ENCODE data around the gene CD9.

CD9 gene

DNA sequence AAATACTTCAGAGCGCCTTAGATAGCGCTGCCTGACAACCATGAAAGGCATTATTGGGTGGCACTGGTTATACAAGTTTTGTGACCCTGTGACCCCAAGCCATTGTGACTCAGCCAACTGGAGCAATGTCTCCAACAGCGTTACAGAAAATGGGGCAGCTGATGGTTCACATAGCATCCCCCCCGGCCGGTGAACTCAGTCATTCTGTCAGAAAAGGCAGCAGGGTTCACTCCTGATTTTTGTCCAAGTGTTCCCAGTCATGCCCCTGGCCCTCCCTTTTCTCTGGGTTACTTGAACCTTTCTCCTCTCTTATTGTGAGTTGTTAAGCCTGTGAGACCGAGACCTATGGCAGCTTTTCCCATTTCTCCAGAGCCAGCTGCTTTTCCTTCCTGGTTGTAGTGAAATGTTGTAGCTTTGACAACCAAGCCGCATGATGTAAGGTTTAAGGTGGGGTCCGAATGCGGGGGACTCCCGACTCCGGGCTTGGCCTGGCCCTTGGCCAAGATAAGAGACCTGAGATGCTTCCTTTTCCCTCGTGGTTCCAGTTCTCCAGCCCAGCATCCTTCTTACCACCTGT is 22.0 kb downstream of the CD9 start:
- no peak for DNase-seq

DNA sequence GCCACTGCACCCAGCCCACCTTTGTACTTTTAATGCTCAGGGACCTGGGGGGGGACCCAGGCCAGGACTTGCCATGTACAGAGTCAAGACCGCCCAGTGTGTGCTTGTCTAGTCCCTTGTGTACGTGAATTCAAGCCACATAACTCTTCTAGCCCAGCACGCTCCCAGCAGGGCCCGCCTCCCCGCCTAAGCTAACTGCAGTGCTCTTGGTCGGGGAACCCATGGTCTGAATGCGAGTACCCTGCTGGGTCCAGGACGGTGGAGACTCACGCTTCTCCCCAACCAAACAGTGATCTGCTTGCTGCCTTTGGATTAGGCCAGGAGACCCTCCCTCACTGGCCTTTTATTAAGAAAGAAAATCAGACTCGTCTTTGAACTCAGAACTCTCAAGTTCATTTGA is 23.3 kb downstream of the CD9 start:
- no peak for DNase-seq

DNA sequence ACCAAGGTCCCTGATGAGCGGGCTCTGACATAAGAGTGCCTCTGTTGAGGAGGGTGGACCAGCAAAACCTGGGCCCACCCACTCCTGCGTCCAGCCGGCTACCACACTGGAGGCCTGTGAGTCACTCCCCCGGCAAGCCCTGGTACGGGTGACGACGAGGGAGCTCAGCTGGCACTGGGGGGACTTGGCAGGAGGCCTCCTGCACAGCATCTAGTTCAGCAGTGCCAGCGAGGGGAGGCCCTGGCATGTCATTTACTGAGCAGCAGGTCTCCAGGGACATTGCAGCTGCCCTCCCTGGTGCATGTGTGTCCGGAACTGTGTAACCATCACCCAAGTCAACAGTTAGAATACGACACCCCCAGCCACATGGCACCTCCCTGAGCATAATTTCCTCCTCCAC is 24.4 kb downstream of the CD9 start:
- no peak for DNase-seq

DNA sequence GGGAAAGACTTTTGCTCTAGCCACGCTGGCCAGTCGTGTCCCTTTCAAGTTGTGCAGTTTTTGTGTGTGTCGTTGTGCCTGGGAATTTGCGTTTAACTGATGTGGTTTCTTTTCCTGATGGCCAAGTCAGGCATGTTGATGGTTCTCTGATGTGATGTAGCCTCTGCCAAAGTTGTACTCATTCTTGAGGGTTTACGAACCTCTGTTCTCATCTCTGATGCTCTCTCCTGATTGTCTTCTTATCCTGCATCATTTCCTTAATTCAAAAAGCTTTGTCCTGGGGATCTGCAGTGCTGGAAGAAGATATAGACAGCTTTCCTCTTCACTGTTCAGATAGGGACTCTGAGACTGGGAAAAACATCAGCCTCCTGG is 25.4 kb downstream of the CD9 start:
- DNase-seq: no peak

DNA sequence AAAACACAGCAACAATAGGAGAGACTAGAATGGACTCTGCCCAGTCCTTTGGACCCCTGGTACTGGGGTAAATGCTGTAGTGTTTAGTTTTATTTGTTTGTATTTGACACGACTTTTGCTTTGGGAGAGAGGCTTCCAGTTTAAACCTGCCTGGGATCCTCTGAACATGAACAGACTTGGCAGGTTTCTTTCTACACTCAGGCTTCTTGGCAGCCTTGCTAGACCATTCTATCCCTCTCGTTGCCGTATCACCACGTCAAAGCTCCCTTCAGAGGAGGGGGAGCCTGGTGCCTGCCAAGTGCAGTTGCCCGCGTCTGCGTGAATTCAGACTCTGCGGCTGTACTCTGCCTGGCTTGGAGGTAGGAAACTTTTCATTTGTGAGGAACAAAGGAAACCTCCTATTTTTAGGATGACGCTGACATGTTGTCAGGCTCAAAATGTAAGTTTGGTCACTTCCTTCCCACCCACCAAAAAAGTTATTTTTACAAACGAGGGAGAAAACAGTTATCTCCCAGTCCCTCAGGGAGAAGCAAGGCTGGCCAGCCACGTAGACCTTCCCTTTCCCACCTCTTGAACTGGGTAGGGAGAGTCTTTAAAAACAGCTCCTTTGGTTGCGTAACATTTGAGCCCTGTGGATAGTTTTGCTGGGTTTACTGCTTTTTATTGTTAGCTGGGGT is 25.9 kb downstream of the CD9 start:
- DNase-seq: no peak

DNA sequence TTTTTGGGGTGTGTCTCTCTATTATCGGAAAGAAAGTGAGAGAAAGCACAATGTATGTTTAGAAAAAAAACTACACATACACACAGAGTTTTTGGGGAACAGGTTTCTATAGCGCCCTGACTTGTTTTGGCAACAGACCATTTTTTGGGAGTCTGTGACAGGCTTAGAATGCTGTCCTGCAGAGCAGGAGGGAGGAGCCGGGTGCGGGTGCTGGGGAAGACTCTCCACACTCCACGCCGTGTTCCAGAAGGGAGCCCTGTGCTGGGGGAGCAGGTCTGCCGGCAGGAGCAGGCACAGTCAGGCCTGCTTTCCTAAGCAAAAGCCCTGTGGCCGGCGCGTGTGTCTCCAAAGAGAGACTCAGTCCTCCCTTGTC is 26.5 kb downstream of the CD9 start:
- no peak for DNase-seq

DNA sequence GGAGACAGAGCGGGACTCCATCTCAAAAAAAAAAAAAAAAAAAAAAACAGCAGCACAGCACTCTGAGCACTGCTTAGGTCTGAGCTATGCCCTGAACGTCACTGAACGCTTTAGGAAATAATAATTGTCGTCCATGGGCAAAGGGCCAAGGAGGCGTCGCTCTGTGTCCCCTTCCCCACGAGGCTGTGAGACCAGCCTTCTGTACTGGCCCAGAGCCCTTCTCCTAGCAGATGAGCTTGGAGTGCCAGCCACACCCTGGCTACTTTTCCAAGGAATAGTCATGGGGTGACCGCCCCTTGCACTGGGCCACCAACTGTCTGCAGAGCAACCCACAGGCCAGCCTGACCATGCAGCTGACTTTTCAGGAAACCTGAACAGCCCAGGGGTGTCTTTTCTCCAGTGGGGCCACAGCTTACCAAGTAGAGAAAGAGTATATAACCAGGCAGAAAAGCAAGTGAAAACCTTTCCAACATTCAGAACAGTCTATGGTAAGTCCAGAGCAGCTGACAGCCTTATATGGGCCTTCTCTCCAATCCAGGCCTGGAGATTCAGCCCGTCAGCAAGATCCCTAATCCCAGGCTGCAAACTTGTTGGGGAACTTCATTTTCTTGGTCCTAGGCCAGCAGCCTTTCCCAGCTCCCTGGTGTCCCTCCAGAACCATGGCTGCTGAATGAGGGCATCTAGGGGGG is 28.5 kb downstream of the CD9 start:
- DNase-seq: no peak

DNA sequence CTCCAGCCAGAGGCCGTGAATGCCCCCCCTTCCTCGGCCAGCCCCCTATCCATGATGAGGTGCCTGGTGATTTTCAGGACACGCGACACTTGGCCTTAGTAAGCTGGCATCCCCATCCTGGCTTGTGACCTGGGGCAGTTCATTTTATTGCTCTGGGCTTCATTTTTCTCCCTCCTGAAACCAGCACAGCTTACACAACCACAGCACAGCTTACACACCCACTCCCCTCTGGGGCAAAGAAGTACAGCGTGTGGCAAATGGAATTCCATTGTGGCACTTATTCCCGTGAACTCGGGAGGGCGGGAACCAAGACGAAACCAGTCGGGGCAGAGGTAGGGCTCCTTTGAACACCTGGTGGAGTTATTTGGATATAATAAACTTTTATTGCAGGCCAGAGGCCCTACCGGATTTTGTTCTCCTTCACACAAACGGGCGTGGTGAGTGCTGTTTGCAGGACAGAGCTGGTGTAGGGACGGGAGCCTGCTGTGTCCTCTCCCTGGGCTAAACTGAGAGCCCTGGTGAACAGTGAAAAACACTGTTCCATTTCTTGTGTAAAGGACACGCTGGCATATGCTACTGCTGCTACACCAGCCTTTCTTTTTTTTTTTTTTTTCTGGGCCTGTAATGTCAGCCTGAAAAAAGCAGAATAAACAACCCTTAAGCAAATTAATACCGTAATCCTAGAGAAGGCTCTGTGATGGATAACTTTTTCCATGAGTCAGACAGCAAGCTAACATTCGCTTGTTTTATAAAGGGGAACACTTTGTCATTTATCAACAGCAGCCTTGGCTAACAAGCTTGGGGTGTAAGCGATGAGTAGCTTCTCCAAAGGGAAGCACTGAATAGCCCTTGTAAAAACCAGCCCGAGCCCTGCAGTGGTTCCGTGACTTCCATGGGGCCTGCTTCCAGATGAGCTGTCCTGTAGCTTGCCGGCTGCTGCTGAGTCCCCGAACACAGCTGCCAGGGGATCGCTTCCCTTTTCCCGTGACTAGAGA is 29.3 kb downstream of the CD9 start:
- DNase-seq: no peak

DNA sequence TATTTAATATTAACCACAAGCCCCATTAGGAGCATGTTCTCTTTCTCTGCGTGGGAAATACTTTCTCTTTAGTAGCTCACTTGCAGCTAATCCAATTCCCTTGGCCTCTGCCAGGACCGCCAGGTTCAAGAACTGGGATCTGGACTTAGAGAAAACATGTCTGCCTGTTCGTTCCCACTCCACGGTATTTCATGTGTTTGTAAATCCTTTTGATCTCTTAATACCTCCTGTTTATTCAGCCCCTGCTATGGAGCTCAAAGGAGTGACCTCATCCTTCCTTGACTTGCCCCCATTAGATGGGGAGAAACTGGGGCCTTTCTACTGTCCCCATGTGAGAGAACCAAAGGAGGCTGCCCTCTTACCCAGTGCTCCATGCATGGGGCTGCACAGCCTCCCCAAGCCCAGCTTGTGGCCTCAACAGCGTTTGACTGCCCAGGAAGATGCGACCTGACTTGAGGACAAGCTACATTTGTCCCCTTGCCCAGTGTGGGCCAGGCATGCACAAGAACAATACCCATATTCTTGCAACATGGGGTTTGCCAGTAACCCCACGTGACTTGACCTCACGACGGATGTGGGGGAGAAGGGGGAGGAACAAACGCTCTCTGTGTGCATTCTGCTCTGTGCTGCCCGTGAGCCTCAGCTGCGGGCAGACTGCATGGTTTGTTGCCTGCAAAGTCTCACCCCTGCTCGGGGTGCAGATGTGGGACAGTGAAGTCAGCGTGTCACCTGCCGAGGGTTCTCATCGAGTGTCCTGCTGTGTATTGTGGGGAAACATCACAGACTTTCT is 30.3 kb downstream of the CD9 start:
- peak; percentile 60 for DNase-seq

DNA sequence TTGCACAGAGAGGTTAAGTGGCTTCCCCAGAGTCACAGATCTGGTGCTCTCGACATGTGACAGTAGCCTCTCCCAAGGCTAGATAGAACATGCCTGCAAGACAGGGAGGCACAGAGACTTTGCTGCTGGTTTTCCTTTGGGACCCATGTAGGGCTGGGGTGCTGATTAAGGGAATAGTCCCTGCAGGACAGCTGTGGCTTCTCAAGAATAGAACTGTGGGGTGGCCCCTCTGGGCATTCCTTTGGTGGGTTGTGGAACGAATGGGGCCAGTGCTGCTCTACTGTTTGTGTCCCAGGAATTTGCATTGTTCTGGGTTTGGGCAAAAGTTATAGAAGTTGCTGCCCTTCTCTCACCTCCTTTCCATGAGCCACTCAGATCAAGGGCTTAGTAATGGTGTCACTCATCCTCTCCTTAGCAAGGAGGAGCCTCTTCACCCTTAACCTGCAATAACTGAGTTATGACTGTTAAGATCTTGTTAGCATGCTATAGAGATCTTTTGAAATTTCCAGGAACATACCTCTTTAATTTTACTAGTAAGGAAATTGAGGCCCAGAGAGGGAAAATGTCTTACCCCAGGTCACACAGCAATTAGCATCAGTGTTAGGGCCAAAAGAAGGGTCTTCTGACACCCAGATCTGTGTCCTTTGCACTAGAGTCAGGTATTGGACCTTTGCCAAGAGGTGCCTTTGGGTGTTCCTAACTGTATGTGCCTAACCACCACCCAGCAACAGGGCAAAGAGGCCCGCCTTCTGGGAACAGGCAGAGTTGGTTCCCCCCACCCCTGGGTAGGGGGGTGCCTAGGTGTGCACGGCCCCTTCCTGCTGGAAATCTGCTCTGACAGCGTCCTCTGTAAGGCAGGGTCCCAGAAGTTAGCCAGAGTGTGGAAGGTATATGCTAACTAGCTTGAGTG is 31.4 kb downstream of the CD9 start:
- DNase-seq: no peak

DNA sequence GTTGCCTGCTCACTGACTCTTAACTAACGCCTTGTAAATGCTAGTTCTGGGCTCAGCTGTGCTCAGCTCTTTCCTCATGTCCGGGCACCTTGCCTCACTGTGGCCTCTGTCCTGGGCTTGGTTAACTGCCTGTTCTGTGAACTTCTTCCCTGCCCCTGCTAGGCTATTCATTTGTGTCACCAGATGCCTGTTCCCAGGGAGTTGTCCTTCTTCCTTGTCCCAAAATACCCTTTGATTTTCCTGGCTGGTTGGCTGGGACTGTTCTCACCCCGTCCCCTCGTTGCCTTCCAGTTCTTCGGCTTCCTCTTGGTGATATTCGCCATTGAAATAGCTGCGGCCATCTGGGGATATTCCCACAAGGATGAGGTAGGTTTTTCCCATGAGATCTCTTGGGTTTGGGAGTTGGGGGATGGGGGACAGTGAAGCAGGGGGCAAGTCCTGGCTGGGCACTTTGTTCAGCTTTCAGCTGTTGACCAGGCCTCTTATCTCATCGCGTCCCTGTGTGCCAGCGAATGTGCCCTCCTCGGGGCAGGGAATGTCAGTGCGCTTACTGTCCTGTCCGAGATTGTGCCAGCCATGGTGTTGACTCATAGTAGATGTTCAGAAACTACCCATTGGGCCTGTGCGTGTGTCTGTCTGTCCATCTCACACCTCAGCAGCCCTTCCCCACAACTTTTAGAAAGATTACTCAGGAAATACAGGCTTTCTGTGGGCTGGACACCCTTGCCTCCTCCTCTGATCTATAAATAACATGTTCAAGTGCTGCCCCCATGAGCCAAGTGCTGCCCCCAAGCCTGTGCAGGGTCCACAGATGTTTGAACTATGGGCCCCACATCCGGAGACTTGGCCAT is 33.1 kb downstream of the CD9 start:
- DNase-seq: no peak

DNA sequence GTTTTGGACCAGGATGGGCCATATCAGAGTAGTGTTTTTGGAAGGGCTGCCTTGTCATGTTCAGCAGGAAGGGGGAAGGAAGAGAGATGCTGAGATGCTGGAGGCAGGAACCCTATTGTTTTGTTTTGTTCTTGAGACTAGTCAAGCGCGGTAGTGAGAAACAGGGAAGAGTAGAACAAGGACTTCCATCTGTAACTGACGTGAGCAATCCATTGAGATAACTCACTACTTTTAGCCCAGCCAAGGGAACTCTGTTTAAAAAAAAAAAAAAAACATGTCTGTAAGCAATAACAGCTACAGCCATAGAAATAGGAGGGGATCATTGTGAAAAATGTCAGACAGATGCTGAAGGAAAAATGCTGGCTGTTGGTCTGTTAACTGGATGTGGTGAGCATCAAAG is 34.0 kb downstream of the CD9 start:
- no peak for DNase-seq

DNA sequence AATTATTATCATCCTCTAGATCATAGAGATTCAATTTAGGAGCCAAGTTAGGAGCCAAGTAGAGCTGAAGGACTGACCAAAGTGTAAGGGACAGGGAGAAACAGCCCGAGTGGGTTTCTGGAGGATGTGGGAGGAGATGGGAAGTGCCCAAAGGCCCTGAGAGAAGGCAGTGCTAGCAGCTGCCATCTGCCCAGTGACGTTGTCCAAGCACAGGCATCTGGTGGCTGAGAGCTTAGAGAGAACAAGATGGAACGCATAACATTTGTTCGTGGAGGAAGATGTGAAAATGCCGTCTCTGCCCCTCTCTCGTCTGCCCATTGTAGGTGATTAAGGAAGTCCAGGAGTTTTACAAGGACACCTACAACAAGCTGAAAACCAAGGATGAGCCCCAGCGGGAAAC is 34.7 kb downstream of the CD9 start:
- DNase-seq: no peak

DNA sequence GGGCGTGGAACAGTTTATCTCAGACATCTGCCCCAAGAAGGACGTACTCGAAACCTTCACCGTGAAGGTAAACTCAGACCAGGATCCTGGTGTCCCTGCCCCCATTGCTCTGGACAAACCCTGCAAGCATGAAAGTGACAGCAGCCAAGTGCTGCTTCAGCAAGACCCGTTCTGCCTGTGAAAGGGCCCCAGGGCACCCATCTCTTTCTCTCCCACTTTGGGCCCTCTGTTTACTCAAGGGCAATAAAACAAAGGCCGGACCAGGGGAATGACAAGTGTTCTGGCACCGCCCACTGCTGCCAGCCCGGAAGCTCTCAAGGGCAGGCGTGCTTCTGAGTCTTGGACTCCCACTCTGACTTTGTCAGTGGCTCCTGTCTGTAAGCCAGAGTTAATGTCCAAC is 35.3 kb downstream of the CD9 start:
- no peak for DNase-seq

DNA sequence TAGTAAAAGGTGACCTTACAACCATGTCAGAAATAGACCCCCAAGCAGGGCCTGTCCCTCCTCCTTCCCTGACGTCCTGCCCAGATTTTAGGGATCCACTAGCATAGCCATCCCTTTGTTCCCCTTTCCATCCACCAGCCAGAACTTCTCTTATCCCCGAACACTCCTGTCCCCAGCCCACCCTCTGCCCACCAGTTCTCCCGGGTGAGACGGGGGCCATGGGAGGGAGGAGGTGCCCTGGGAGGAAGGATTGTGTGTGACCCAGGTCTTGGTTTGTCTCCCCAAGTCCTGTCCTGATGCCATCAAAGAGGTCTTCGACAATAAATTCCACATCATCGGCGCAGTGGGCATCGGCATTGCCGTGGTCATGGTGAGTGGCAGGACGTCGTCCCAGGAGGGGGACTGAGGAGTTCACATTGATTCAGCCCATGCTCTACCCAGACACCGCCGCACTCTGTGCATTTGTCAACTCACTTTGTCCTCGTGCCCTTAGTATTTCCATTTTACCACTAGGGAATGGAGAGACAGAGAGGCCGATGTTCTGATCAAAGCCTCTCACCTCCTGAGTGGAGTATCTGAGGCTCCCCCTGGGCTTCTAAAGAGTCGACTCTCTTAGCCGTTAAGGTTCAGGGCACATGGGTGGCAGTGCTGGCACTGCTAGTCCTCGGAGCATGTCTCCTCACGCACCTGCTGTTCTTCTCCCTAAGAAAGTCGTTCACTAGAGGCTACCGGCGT is 35.9 kb downstream of the CD9 start:
- no peak for DNase-seq

DNA sequence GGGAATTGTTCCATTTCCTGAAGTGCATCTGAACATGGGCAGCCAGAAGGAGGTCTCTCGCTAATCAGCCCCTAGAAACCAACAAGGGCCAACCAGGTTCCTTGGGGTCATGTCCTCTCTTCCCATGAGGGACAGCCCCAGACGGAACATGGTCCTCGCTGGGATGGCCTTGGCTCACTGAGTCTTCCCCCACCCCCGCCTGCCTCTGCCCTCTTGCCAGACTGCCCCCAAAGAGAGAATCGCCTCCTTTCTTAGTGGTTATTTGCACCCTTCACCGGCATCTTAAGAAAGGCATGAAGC is 36.4 kb downstream of the CD9 start:
- no peak for DNase-seq

DNA sequence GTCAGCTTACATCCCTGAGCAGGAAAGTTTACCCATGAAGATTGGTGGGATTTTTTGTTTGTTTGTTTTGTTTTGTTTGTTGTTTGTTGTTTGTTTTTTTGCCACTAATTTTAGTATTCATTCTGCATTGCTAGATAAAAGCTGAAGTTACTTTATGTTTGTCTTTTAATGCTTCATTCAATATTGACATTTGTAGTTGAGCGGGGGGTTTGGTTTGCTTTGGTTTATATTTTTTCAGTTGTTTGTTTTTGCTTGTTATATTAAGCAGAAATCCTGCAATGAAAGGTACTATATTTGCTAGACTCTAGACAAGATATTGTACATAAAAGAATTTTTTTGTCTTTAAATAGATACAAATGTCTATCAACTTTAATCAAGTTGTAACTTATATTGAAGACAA is 37.6 kb downstream of the CD9 start:
- DNase-seq: no peak

DNA sequence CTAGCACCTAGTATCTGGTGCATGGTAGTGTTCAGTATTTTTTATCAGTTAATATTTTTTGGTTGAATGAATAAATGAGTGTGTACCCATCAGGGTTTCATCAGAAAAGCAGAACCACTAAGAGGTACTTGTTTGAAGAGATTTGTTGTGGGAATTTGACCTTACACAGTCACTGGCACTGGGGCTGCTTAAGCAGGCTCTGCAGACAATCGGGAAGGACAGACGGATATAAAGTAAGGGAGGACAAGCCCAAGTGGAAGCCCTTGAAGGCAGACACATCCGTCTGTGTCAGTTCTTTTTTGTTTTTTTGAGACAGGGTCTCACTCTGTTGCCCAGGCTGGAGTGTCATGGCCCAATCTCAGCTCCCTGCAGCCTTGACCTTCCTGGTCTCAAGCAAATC is 38.7 kb downstream of the CD9 start:
- DNase-seq: no peak

DNA sequence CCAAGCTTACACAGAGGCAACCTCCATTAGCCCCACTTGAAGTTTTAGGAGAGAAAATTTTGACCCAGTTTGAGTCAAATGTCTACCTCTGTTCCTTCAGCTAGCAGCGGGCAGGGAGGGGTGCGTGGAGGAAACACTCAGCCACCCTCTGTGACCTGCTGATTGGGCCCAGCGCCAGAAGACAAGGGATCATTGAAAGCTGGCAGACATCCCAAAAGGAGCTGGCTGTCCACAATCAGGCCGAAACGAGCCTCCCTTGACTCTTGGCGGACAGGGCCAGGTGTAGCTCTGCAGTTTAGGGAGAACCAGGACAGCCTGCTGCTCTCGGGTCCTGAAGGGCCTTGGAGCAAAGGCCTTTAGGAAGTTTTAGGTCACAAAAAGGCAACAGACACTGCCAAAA is 41.3 kb downstream of the CD9 start:
- no peak for DNase-seq

DNA sequence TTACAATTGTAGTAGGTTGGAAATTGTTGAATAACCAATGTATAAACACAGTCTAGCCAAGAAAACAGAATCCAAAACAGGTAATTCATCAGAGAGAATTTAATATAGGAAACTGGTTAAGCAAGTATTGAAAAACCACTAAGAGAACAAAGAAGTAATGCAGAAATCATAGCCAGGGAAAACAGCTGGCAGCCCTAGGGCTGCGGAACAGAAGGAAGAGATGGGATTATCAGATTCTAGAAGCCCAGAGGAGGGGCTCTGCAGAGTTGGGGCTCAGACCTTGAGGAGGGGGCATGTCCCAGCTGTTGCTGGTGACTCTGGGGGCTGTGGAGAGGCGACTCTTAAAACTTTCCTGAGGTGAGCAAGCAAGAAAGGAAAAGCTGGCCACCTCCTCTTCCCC is 49.4 kb downstream of the CD9 start:
- no peak for DNase-seq
